Urothelium cell line (cell line): ENCODE measurements around the gene RGS9.
"Not testable (repeated sequence)": the region's sequence is repeated elsewhere in the genome, so short reads cannot be mapped to it uniquely, and the experiment has no call there.

ENCODE experiments used
- DNase-seq: peaks from one replicate; pipeline ENCODE4 v3.0.0; 2011; ENCODE audit warnings: low spot score, mixed read lengths
- FAIRE-seq: peaks from 2 replicates; lab custom pipeline; 2011; peaks lifted over from hg19 to GRCh38; lab: Jason Lieb, UNC

Gene RGS9

GRCh38 chr17:65180752-65181236 is 43.6 kb downstream of the RGS9 start:
- DNase-seq = not testable (repeated sequence)
- FAIRE-seq = peak; percentile 50

DNA sequence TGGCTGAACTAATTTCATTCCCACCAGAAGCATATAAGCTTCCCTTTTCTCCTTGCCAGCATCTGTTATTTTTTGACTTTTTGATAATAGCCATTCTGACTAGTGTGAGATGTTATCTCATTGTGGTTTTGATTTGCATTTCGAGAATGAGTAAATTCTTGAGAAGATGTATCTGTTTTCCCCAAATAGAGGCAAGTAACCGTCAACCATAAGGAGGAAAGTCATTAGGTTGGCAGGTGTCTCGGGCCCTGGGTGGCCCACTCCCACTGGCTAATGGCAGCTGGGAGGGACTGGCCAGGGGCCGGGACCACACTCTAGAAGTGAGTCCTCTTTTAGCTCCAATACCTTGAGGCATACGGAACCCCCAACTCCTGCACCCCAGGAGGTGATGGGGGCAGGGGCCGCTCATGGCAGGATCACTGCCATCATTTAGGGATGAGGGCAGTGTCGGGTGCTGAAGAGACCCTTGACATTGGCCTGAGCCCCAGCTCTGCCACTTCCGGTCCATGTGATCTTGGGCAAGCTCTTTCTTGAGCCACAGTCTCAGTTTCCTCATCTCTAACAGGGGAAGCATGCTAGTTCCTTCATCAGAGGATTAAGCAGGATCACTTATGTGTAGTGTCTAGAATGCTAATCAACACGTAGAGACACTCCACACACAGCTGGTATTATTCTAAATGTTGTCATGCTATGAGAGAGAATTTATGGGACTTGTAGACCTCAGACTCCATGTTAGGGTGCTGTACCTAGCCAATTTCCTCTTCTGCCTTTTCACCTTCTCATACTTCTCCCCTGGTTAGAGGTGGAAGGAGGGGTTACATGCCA is 44.3 kb downstream of the RGS9 start:
- DNase-seq (no peak), FAIRE-seq (no peak)

GRCh38 chr17:65182233-65182632 is 45.1 kb downstream of the RGS9 start:
- FAIRE-seq = peak; percentile 69
- no peak for DNase-seq

DNA sequence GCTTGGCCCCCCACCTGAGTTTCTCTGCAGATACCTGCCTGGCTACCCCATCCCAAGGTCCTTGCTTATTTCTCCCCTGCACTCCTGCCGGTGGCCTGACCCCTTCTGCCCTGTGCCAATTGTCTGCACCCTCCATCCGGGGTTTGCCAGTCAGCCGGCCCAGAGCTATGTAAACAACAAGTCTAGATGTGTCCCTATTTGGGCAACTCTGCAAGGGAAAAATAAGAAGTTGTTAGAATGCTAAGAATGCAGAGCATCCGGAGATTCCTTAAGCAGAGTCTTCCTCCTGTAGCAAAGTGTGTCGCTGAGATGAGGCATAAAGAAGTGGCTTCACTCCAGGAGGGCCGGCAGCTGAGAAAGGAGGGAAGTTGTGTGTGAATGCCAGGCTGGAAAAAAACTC is 46.6 kb downstream of the RGS9 start:
- FAIRE-seq = peak; percentile 48
- DNase-seq = peak; percentile 78

GRCh38 chr17:65184235-65184959 is 47.2 kb downstream of the RGS9 start:
- FAIRE-seq (no peak), DNase-seq (no peak)

- DNase-seq (no peak), FAIRE-seq (no peak)
Measured at GRCh38 chr17:65185062-65185461, 47.9 kb downstream of the RGS9 start.

- no peak for FAIRE-seq
- DNase-seq = no peak
Measured at GRCh38 chr17:65185668-65186382, 48.7 kb downstream of the RGS9 start.

- FAIRE-seq = peak; percentile 87
- DNase-seq = no peak
Measured at GRCh38 chr17:65190467-65191097, 53.4 kb downstream of the RGS9 start.

DNA sequence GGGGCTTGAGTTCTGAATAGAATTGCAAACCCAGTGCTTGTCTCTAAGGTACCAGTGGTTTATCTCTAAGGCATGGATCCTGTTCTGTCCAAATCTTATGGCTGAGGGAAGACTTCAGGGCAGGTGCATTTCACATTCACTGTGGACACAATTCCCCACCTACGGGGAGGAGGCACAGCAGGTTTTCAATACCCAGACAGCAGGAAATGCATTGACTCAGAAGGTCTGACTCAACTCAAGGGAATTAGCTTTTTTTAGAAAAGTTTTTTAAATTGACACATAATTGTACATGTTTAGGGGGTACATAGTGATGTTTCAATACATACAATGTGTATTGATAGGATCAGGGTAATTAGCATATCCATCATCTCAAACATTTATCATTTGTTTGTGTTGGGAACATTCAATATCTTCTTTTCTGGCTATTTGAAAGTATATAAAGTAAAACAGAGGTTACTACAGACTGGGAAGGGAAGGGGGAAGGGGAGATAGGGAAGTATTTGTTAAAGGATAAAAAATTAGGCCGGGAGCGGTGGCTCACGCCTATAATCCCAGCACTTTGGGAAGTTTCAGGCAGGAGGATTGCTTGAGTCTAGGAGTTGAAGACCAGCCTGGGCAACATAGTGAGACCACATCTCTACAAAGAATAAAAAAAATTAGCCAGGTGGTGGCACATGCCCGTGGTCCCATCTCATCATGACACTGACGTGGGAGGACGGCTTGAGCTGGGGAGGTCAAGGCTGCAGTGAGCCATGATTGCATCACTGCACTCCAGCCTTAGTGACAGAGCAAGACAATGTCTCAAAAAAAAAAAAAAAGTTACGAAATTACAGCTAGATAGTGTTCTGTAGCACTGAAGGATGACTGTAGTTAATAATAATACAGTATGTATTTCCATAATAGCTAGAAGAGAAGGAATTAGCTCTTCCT is 54.9 kb downstream of the RGS9 start:
- FAIRE-seq (peak; percentile 93), DNase-seq (peak; percentile 89)

DNA sequence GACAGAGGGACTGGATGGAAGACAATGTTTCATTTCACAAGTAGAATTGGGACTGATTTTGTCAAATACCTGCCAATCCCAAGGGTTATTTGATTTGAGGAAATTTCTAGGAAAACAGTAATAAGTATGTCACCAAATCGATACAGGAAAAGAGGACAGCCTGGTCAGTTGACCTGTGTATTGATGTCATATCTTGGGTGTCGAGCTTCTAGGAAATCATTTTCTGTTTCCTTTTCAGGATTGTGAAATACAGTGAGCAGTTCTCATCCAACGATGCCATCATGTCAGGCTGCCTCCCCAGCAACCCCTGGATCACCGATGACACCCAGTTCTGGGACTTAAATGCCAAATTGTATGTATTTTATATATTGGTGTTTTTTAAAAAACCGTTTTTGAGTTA is 56.1 kb downstream of the RGS9 start:
- FAIRE-seq (no peak), DNase-seq (no peak)

GRCh38 chr17:65193716-65194293 is 56.6 kb downstream of the RGS9 start:
- DNase-seq = no peak
- no peak for FAIRE-seq

GRCh38 chr17:65194670-65195334 is 57.6 kb downstream of the RGS9 start:
- no peak for FAIRE-seq
- DNase-seq = no peak

GRCh38 chr17:65195716-65196115 is 58.5 kb downstream of the RGS9 start:
- no peak for FAIRE-seq

DNA sequence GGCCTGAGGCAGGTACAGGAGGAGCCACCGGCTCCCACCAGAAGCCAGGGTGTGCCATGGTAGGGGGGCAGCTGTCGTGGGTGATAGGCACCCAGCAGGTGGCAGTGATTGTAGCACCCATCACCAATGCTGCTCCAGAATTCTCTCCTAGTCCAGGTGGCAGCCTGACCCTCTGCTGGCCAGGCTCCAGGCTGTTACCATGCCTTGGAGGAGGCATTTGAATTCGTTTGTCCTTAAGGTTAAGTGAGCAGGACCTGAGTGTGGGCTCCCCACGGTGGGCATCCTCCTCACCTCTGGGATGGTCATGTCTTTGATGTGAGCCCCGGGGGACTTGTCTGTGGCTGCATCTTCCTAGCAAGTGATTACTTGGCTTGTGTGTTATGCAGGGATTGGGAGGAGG is 59.4 kb downstream of the RGS9 start:
- DNase-seq (no peak), FAIRE-seq (no peak)

More at GRCh38 chr17:65195716-65196115, 58.5 kb downstream of the RGS9 start:
- DNase-seq = no peak

- FAIRE-seq (no peak), DNase-seq (no peak)
Measured at GRCh38 chr17:65197201-65197600, 60.0 kb downstream of the RGS9 start.

GRCh38 chr17:65198653-65199382 is 61.6 kb downstream of the RGS9 start:
- DNase-seq (peak; percentile 80), FAIRE-seq (peak; percentile 94)

DNA sequence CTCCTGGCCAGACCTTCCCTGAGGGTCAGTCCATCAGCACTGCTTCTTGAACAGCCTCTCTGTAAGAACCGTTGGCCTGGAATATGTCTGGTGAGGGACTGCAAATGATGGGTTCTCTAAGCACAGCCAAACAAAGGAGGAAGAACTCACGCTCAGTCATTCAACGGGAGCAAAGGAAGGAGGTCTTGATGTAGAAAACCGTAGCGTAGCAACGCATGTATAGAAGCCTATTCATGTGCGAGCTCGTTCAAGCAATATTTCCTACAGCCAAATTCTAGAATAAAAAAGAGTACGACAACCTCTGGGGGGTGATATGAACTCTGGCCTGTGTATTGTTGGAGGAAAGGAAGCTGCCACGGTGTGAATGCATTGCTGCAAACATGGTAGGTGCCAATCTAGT is 64.2 kb downstream of the RGS9 start:
- no peak for FAIRE-seq
- DNase-seq = no peak

DNA sequence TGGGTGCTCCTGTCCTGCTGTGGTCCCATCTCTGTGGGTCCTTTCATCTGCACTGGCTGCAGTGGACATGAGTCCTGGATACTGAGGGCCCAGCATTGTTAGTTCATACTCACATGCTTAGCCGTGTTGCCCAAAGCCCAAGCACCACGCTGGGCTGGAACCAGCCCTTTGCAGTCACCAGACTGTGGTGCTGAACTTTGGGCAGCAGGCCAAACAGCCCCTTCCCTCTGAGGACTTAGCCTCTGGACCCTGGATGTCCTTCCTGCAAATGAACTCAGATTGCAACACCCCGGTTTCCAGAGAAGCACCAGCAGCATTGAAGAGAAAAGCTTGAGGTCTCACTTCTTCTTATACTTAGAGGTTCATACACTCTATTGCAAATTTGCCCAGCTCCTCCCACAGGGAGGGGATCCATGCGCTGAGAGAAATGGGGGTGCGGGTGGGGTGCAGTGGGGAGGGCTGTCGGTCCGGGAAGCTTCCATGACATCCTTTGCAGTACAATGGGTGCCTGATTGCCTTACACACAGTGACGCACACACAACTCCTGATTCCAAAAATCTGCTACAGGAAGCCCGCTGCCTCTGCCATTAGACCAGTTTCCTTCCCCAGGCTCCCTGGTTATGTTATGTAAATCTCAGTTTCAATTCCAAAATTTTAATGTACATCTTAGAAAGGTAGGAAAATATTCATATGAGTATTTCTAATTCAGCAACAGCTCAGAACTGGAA is 65.8 kb downstream of the RGS9 start:
- FAIRE-seq (no peak), DNase-seq (no peak)
